Osteoblast (primary cell): ENCODE measurements around the gene TCEA3. TPM values are rescaled to one million over a fixed set of nuclear protein-coding genes. Genes with fewer than 3 reads are reported as not detected.

Source experiments
- DNase-seq: peaks from one replicate; pipeline ENCODE4 v3.0.0; 2011; ENCODE audit warnings: low spot score, mixed read lengths; ENCODE audit not compliant: insufficient read length; ENCODE audit errors: missing footprints
- H2AFZ ChIP-seq: 2 replicates; pipeline ENCODE4 v1.6.0; 2011; ENCODE audit warnings: mild to moderate bottlenecking, low read length
- H3K27ac ChIP-seq: 2 replicates; pipeline ENCODE4 v1.5.1; 2011; ENCODE audit warnings: mild to moderate bottlenecking, low read depth, low read length, moderate library complexity
- H3K27me3 ChIP-seq: 2 replicates; pipeline ENCODE4 v1.6.0; 2012; ENCODE audit warnings: mild to moderate bottlenecking, control low read depth, inconsistent platforms, low read length, moderate library complexity; ENCODE audit not compliant: insufficient read depth
- H3K36me3 ChIP-seq: 2 replicates; pipeline ENCODE4 v1.5.1; 2011; ENCODE audit warnings: mild to moderate bottlenecking, low read length, control low read depth, moderate library complexity; ENCODE audit not compliant: insufficient read depth
- H3K4me1 ChIP-seq: 2 replicates; pipeline ENCODE4 v1.5.1; 2011; ENCODE audit warnings: mild to moderate bottlenecking, low read length, control low read depth, moderate library complexity; ENCODE audit not compliant: insufficient read depth
- H3K4me2 ChIP-seq: 2 replicates; pipeline ENCODE4 v1.6.0; 2011; ENCODE audit warnings: mild to moderate bottlenecking, low read length; ENCODE audit not compliant: insufficient read depth
- H3K4me3 ChIP-seq: fragments of 200-600 bp; sonication (generic); 3 replicates; pipeline ENCODE4 v1.5.1; 2012; ENCODE audit warnings: mild to moderate bottlenecking, low read length, inconsistent platforms; ENCODE audit not compliant: insufficient read depth
- H3K79me2 ChIP-seq: 2 replicates; pipeline ENCODE4 v1.6.0; 2012; ENCODE audit warnings: mild to moderate bottlenecking, low read length, control low read depth, inconsistent platforms; ENCODE audit not compliant: insufficient read depth
- H3K9me3 ChIP-seq: 2 replicates; pipeline ENCODE4 v1.5.1; 2011; ENCODE audit warnings: low read depth, low read length, control low read depth
- H4K20me1 ChIP-seq: 2 replicates; pipeline ENCODE4 v1.6.0; 2012; ENCODE audit warnings: mild to moderate bottlenecking, low read length, control low read depth; ENCODE audit not compliant: insufficient read depth
- CTCF ChIP-seq: IDR thresholded peaks from 2 replicates; pipeline ENCODE4 v1.5.1; 2011; ENCODE audit warnings: mild to moderate bottlenecking, low read depth, low read length, moderate library complexity; ENCODE audit errors: extremely low read depth
- total RNA-seq: library from RNA; depleted of rRNA; stranded (reverse); fragments of >200 nt; gene quantifications from 2 replicates; pipeline ENCODE4 v1.2.3, GENCODE V29; 2012

The TCEA3 gene
- total RNA-seq, 1 donor: 31.5 TPM

- peaks cover 8% of the 10 kb centered on the region for H3K36me3 ChIP-seq
- H3K79me2 ChIP-seq: no peaks in the 10 kb centered on the region
- no peak overlapping the region for H2AFZ ChIP-seq
- H4K20me1 ChIP-seq: peaks cover 3% of the 10 kb centered on the region
- no peak overlapping the region for H3K4me3 ChIP-seq
- TF ChIP-seq CTCF: no peak
- H3K27me3 ChIP-seq: no peaks in the 10 kb centered on the region
- no peaks in the 10 kb centered on the region for H3K9me3 ChIP-seq
- no peak overlapping the region for H3K4me2 ChIP-seq
- peaks cover 27% of the 10 kb centered on the region for H3K4me1 ChIP-seq
- no peak for DNase-seq
- no peak overlapping the region for H3K27ac ChIP-seq
Observed at GRCh38 chr1:23448846-23449245, 24.3 kb upstream of the TCEA3 start.

DNA sequence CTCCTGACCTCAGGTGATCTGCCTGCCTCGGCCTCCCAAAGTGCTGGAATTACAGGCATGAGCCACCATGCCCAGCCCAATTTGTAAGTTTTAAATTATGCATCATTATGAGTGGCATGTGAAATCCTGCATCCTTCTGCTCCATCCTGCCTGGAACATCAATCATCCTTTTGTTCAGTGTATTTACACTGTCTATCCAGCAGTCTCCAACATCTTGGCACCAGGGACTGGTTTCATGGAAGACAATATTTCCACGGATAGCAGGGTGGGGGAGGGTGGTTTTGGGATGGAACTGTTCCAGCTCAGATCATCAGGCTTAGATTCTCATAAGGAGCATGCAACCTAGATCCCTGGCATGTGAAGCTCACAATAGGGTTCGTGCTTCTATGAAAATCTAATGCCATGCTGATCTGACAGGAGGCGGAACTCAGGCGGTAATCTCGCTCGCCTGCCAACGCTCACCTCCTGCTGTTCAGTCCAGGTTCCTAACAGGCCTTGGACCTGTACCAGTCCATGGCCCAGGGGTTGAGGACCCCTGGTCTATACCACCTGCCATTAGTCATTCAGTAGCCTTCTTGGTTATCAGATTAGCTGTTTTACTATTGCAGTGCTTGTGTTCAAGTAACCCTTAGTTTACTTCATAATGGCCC lies 22.2 kb upstream of the TCEA3 start:
- no peaks in the 10 kb centered on the region for H3K27me3 ChIP-seq
- no peak for TF ChIP-seq CTCF
- no peaks in the 10 kb centered on the region for H3K79me2 ChIP-seq
- H3K36me3 ChIP-seq: peaks cover 13% of the 10 kb centered on the region
- DNase-seq: no peak
- no peaks in the 10 kb centered on the region for H3K9me3 ChIP-seq
- no peak overlapping the region for H3K4me3 ChIP-seq
- H2AFZ ChIP-seq: no peak overlapping the region
- H3K4me2 ChIP-seq: no peak overlapping the region
- no peak overlapping the region for H3K27ac ChIP-seq
- H3K4me1 ChIP-seq: peaks cover 20% of the 10 kb centered on the region
- peaks cover 3% of the 10 kb centered on the region for H4K20me1 ChIP-seq

GRCh38 chr1:23444596-23445390 lies 20.2 kb upstream of the TCEA3 start:
- H3K9me3 ChIP-seq: no peaks in the 10 kb centered on the region
- H3K4me3 ChIP-seq: no peak overlapping the region
- no peaks in the 10 kb centered on the region for H3K79me2 ChIP-seq
- no peaks in the 10 kb centered on the region for H3K27me3 ChIP-seq
- H3K27ac ChIP-seq: no peak overlapping the region
- no peak overlapping the region for H3K4me2 ChIP-seq
- no peak overlapping the region for H2AFZ ChIP-seq
- TF ChIP-seq CTCF: no peak
- no peak for DNase-seq
- peaks cover 3% of the 10 kb centered on the region for H4K20me1 ChIP-seq
- peaks cover 14% of the 10 kb centered on the region for H3K4me1 ChIP-seq
- peaks cover 20% of the 10 kb centered on the region for H3K36me3 ChIP-seq

GRCh38 chr1:23444104-23444533 lies 19.6 kb upstream of the TCEA3 start:
- H3K79me2 ChIP-seq: no peaks in the 10 kb centered on the region
- H3K4me2 ChIP-seq: no peak overlapping the region
- no peak for TF ChIP-seq CTCF
- no peak overlapping the region for H3K27ac ChIP-seq
- H3K27me3 ChIP-seq: no peaks in the 10 kb centered on the region
- H4K20me1 ChIP-seq: peaks cover 3% of the 10 kb centered on the region
- H2AFZ ChIP-seq: no peak overlapping the region
- peaks cover 14% of the 10 kb centered on the region for H3K36me3 ChIP-seq
- H3K4me1 ChIP-seq: peaks cover 14% of the 10 kb centered on the region
- no peaks in the 10 kb centered on the region for H3K9me3 ChIP-seq
- DNase-seq: peak; percentile 88
- no peak overlapping the region for H3K4me3 ChIP-seq
